SU-DHL-6 (cell line): Measurements from ENCODE around the gene FXYD1.

ENCODE experiments used
- CTCF ChIP-seq: fragments of 200-600 bp; sonication (generic); IDR thresholded peaks from one replicate; pipeline ENCODE4 v1.5.1; 2017; ENCODE audit warnings: antibody characterized with exemption, mild to moderate bottlenecking, low read length, moderate library complexity; ENCODE audit not compliant: insufficient read depth, poor library complexity, severe bottlenecking
- EZH2phosphoT487 ChIP-seq: fragments of 200-600 bp; sonication (generic), shearing (Covaris generic); conservative IDR thresholded peaks from 2 replicates; pipeline ENCODE4 v1.6.1; 2018; ENCODE audit warnings: mild to moderate bottlenecking, antibody characterized with exemption, low read length, moderate library complexity, mixed read lengths

- TF ChIP-seq CTCF (no peak), EZH2phosphoT487 (no peak)
These were observed 18.0 kb downstream of the FXYD1 start for GRCh38 chr19:35156673-35157014.
